Calu3 (cell line): ENCODE data around the gene CSMD2. TPM values are rescaled to one million over a fixed set of nuclear protein-coding genes. Genes with fewer than 3 reads are reported as not detected.

Source experiments
- BruUV-seq: library from RNA; stranded (reverse); fragments of 400-500 nt; replicated peaks from 2 replicates; lab custom pipeline; 2021; lab: Mats Ljungman, UMichigan
- CTCF ChIA-PET: fragments of 300-600 bp; sonication (Branson Sonifier 250); formaldehyde crosslinking; loops from one replicate; lab custom pipeline; 2022; ENCODE audit warnings: antibody characterized with exemption; lab: Charles Lee
- DNase-seq: peaks from one replicate; pipeline ENCODE4 v3.0.0; 2022
- H3K27ac Mint-ChIP-seq: one replicate; pipeline ENCODE4 v1.8.0; 2022; ENCODE audit warnings: mixed read lengths; ENCODE audit not compliant: unreplicated experiment
- H3K27me3 Mint-ChIP-seq: one replicate; pipeline ENCODE4 v1.8.0; 2022; ENCODE audit warnings: mixed read lengths; ENCODE audit not compliant: unreplicated experiment
- H3K36me3 Mint-ChIP-seq: one replicate; pipeline ENCODE4 v1.8.0; 2022; ENCODE audit warnings: mild to moderate bottlenecking, moderate library complexity, mixed read lengths; ENCODE audit not compliant: insufficient read depth, unreplicated experiment
- H3K4me1 Mint-ChIP-seq: one replicate; pipeline ENCODE4 v1.8.0; 2022; ENCODE audit warnings: mild to moderate bottlenecking, low read depth, mixed read lengths; ENCODE audit not compliant: unreplicated experiment
- H3K4me3 Mint-ChIP-seq: one replicate; pipeline ENCODE4 v1.8.0; 2022; ENCODE audit warnings: mild to moderate bottlenecking, low read depth, moderate library complexity, mixed read lengths; ENCODE audit not compliant: unreplicated experiment
- H3K9me3 Mint-ChIP-seq: one replicate; pipeline ENCODE4 v1.8.0; 2022; ENCODE audit warnings: low read depth, mixed read lengths; ENCODE audit not compliant: unreplicated experiment
- intact Hi-C: fragments of 100-400 bp; cut with micrococcal nuclease; formaldehyde crosslinking; loops from one replicate; pipeline ENCODE4 v1.10.0; 2022; ENCODE audit not compliant: unreplicated experiment
- total RNA-seq: library from RNA; stranded (reverse); gene quantifications from 2 replicates; pipeline ENCODE4 v1.2.3, GENCODE V29; 2022
- TF ChIP-seq, protein P1 (sequence below): fragments of 200-600 bp; IDR thresholded peaks from one replicate; pipeline ENCODE4 v1.8.0; 2022; ENCODE audit warnings: antibody characterized with exemption; ENCODE audit not compliant: unreplicated experiment

Gene CSMD2
- total RNA-seq, 1 experiment from 2014 or later: not detected

DNA sequence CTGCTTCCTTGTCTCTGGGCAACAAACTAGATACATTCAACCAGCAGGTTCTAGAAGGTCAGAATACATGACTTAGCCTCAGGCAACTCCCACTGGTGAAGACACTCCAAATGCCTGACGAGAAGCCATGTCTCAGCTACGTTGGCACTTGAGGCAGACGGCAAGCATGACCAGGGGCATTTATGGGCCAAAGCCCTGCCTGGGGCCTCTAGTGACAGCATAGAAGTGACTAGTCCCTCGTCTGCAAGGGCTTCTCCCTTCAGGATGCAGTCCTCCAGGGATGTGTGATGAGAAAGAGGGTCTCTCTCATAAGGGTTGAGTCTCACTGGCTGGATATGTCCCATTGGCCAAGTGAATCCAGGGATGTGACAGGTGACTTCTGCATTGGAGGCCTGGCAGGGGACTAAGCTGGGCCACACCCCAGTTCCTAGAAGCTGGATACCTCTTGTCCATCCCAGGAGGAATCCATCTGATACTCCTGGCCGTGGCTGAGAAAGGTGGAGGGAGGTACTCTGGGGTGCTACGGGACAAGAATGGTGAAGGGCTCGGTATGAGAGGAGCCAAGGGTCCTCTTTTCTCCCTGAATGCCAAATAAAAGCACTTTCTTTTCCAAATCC lies 449.7 kb downstream of the CSMD2 start:
- DNase-seq: no peak
- CTCF ChIA-PET: no interaction called here
- intact Hi-C loops: no loop called here

DNA sequence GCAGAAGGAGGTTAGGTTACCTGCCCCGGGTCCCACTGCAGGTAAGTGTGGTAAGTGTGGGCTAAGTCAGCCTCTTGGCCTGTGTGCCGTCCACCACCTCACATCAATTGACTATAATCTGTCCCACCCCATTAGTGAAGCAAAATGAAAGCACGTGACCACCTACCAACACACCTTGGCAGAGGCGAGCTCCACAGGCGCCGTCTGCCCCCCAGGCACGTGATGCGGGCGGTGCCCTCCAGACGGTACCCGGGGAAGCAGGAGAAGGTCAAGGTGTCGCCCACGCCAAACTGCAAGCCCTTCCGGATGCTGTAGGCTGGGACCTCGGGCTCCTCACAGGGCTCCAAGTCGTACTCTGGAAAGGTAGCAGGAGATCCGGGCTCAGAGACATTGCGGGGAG lies 450.6 kb downstream of the CSMD2 start:
- Mint-ChIP-seq H3K27ac (no peak overlapping the region), H3K4me3 (no peak overlapping the region), H3K9me3 (peaks cover 3% of the 10 kb centered on the region), H3K27me3 (peaks cover 41% of the 10 kb centered on the region), H3K4me1 (no peaks in the 10 kb centered on the region), H3K36me3 (no peaks in the 10 kb centered on the region)
- CTCF ChIA-PET: no interaction called here
- BruUV-seq: no TSS peak
- DNase-seq: no peak
- intact Hi-C loops: no loop called here
- TF ChIP-seq, protein P1, sequence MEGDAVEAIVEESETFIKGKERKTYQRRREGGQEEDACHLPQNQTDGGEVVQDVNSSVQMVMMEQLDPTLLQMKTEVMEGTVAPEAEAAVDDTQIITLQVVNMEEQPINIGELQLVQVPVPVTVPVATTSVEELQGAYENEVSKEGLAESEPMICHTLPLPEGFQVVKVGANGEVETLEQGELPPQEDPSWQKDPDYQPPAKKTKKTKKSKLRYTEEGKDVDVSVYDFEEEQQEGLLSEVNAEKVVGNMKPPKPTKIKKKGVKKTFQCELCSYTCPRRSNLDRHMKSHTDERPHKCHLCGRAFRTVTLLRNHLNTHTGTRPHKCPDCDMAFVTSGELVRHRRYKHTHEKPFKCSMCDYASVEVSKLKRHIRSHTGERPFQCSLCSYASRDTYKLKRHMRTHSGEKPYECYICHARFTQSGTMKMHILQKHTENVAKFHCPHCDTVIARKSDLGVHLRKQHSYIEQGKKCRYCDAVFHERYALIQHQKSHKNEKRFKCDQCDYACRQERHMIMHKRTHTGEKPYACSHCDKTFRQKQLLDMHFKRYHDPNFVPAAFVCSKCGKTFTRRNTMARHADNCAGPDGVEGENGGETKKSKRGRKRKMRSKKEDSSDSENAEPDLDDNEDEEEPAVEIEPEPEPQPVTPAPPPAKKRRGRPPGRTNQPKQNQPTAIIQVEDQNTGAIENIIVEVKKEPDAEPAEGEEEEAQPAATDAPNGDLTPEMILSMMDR: no peak

More for the DNA sequence above, 449.7 kb downstream of the CSMD2 start:
- no TSS peak for BruUV-seq
- TF ChIP-seq, protein P1: no peak
- H3K9me3 Mint-ChIP-seq: peaks cover 3% of the 10 kb centered on the region
- no peaks in the 10 kb centered on the region for H3K4me1 Mint-ChIP-seq
- H3K27ac Mint-ChIP-seq: no peak overlapping the region
- no peaks in the 10 kb centered on the region for H3K36me3 Mint-ChIP-seq
- no peak overlapping the region for H3K4me3 Mint-ChIP-seq
- H3K27me3 Mint-ChIP-seq: peaks cover 36% of the 10 kb centered on the region

DNA sequence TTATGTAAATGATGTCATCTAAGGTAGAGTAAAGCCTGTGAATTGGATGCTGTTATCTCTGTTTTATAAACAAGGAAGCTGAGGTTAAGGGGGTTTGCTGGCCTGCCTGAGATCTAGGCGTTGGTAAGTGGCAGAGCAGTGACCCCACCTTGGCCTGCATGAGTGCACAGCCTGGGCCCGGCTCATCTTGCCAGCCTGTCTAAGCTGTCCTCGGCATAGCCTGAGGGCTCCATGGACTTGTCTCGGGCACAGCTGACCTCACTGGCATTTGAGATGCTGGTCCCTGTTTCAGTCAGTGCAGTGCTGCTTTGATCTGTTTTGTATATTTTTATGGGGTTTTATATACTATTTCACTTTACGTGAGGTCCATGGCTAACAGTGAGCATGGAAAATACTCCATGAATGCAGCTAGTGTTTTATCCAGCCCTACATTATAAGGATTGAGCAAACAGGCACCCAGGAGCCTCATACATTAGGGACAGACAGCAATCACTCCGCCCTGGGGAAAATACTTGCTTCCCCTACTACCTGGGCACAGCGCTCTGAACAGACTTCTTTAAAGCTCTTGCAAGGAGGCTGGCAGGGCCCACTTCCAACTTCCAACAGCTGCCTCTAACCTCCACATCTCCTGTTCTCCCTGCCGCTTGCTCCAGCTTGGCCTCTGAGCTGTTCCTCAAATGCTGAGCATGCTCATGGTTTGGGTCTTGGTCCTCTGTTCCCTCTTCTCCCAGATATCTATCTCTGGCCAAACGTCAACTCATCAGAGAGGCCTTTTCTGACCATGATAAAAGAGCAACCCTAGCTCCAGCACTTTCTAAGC lies 451.8 kb downstream of the CSMD2 start:
- CTCF ChIA-PET: no interaction called here

DNA sequence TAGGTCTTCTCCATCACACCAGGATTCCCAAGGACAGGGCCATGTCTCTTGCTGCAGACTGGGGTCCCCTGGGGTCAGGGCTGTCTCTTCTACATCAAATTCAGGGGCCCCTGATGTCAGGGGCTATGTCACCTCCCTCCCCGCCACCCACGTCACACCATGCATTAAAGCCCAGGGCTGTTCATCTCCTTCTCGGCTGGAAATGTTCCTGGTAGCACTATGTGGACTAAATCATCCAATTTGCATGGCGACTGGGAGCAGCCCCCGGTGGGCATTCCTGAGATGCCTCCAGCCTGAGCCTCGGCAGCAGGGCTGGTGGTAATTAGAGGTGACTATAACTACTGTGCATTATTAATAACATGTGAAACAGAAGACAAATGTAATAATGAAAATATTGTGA lies 452.8 kb downstream of the CSMD2 start:
- no peak overlapping the region for H3K27ac Mint-ChIP-seq
- no peak overlapping the region for H3K4me3 Mint-ChIP-seq
- CTCF ChIA-PET: no interaction called here
- peaks cover 40% of the 10 kb centered on the region for H3K27me3 Mint-ChIP-seq
- H3K36me3 Mint-ChIP-seq: no peaks in the 10 kb centered on the region
- H3K9me3 Mint-ChIP-seq: peaks cover 3% of the 10 kb centered on the region
- no peaks in the 10 kb centered on the region for H3K4me1 Mint-ChIP-seq
- no TSS peak for BruUV-seq
- DNase-seq: no peak
- intact Hi-C loops: no loop called here
- TF ChIP-seq, protein P1: no peak

More for the DNA sequence above, 451.8 kb downstream of the CSMD2 start:
- H3K36me3 Mint-ChIP-seq: no peaks in the 10 kb centered on the region
- no TSS peak for BruUV-seq
- H3K27ac Mint-ChIP-seq: no peak overlapping the region
- peaks cover 50% of the 10 kb centered on the region for H3K27me3 Mint-ChIP-seq
- no peaks in the 10 kb centered on the region for H3K4me1 Mint-ChIP-seq
- H3K4me3 Mint-ChIP-seq: no peak overlapping the region
- TF ChIP-seq, protein P1: no peak
- H3K9me3 Mint-ChIP-seq: peaks cover 3% of the 10 kb centered on the region
- intact Hi-C loops: no loop called here
- no peak for DNase-seq
